ENCODE data around the gene COBL.
A peak's percentile ranks its signal among the peaks of the same experiment; 100 is the strongest.

The COBL gene

GRCh38 chr7:51325908-51326307 lies 9.3 kb upstream of the COBL start:
- DNase-seq (ENCODE audit: low read depth): no peak

GRCh38 chr7:51325261-51325676 lies 8.7 kb upstream of the COBL start:
- no peak for DNase-seq (ENCODE audit: low read depth)

GRCh38 chr7:51324206-51324898 lies 7.7 kb upstream of the COBL start:
- peak; percentile 34 for DNase-seq (ENCODE audit: low read depth)

- no peak for DNase-seq (ENCODE audit: low read depth)
These were observed 5.4 kb upstream of the COBL start for GRCh38 chr7:51321961-51322515.

GRCh38 chr7:51318886-51319579 lies 2.4 kb upstream of the COBL start:
- no peak for DNase-seq (ENCODE audit: low read depth)

GRCh38 chr7:51318001-51318400 lies 1.4 kb upstream of the COBL start:
- DNase-seq (ENCODE audit: low read depth): no peak

- DNase-seq (ENCODE audit: low read depth): no peak
These were observed 937 bp upstream of the COBL start for GRCh38 chr7:51317582-51317910.

- no peak for DNase-seq (ENCODE audit: low read depth)
These were observed 345 bp downstream of the COBL start for GRCh38 chr7:51316262-51316665.

- peak; percentile 15 for DNase-seq (ENCODE audit: low read depth)
These were observed 982 bp downstream of the COBL start for GRCh38 chr7:51315393-51316261.

GRCh38 chr7:51314726-51315125 lies 1.9 kb downstream of the COBL start:
- DNase-seq (ENCODE audit: low read depth): no peak

GRCh38 chr7:51313738-51314425 lies 2.7 kb downstream of the COBL start:
- no peak for DNase-seq (ENCODE audit: low read depth)

- no peak for DNase-seq (ENCODE audit: low read depth)
These were observed 3.5 kb downstream of the COBL start for GRCh38 chr7:51312951-51313737.

GRCh38 chr7:51311166-51311565 lies 5.4 kb downstream of the COBL start:
- DNase-seq (ENCODE audit: low read depth): no peak

GRCh38 chr7:51310131-51310583 lies 6.5 kb downstream of the COBL start:
- no peak for DNase-seq (ENCODE audit: low read depth)

- no peak for DNase-seq (ENCODE audit: low read depth)
These were observed 7.1 kb downstream of the COBL start for GRCh38 chr7:51309361-51310130.

GRCh38 chr7:51308696-51309095 lies 7.9 kb downstream of the COBL start:
- DNase-seq (ENCODE audit: low read depth): no peak

GRCh38 chr7:51308265-51308664 lies 8.3 kb downstream of the COBL start:
- no peak for DNase-seq (ENCODE audit: low read depth)

GRCh38 chr7:51307651-51308210 lies 8.9 kb downstream of the COBL start:
- DNase-seq (ENCODE audit: low read depth): no peak

GRCh38 chr7:51306761-51307160 lies 9.8 kb downstream of the COBL start:
- DNase-seq (ENCODE audit: low read depth): no peak

- DNase-seq (ENCODE audit: low read depth): no peak
These were observed 11.9 kb downstream of the COBL start for GRCh38 chr7:51304729-51305128.
